HepG2 (cell line): ENCODE results near the gene STK24. TPM values are rescaled to one million over a fixed set of nuclear protein-coding genes. Genes with fewer than 3 reads are reported as not detected.

Source experiments
- ARNT2 ChIP-seq: sonication (generic); formaldehyde crosslinking; IDR thresholded peaks from 2 replicates; pipeline ENCODE4 v1.8.0; 2022; ENCODE audit warnings: mild to moderate bottlenecking, low read depth, missing genetic modification reagents, moderate library complexity
- CBFB ChIP-seq: sonication (generic); formaldehyde crosslinking; IDR thresholded peaks from 2 replicates; pipeline ENCODE4 v1.4.0; 2020; ENCODE audit warnings: missing genetic modification reagents
- CCDC6 ChIP-seq: sonication (generic); formaldehyde crosslinking; IDR thresholded peaks from 2 replicates; pipeline ENCODE4 v1.8.1; 2022; ENCODE audit warnings: mild to moderate bottlenecking, missing genetic modification reagents, moderate library complexity
- CEBPG ChIP-seq: IDR thresholded peaks from 2 replicates; pipeline ENCODE4 v1.6.1; 2016
- DR1 ChIP-seq: sonication (generic); formaldehyde crosslinking; IDR thresholded peaks from 2 replicates; pipeline ENCODE4 v1.8.0; 2021; ENCODE audit warnings: mild to moderate bottlenecking, missing genetic modification reagents, inconsistent platforms
- FOXO1 ChIP-seq: sonication (generic); formaldehyde crosslinking; IDR thresholded peaks from 2 replicates; pipeline ENCODE4 v1.4.0; 2020; ENCODE audit warnings: missing genetic modification reagents
- KDM2A ChIP-seq: sonication (generic); formaldehyde crosslinking; IDR thresholded peaks from 2 replicates; pipeline ENCODE4 v1.4.0; 2020; ENCODE audit warnings: low read depth, missing genetic modification reagents, borderline replicate concordance
- KDM4B ChIP-seq: sonication (generic); formaldehyde crosslinking; IDR thresholded peaks from 2 replicates; pipeline ENCODE4 v1.4.0; 2020; ENCODE audit warnings: missing genetic modification reagents
- KDM5B ChIP-seq: sonication (generic); formaldehyde crosslinking; IDR thresholded peaks from 2 replicates; pipeline ENCODE4 v1.4.0; 2020; ENCODE audit warnings: missing genetic modification reagents, mild to moderate bottlenecking, borderline replicate concordance
- SALL2 ChIP-seq: sonication (generic); formaldehyde crosslinking; IDR thresholded peaks from 2 replicates; pipeline ENCODE4 v1.8.1; 2023; ENCODE audit warnings: mild to moderate bottlenecking, missing genetic modification reagents, inconsistent platforms
- SAP130 ChIP-seq: IDR thresholded peaks from 2 replicates; pipeline ENCODE4 v1.6.1; 2016; ENCODE audit warnings: low read depth
- SOX13 ChIP-seq, 3 experiments: fragments of 450-650 bp in 1 of 3; sonication (generic) in 1 of 3; formaldehyde crosslinking in 1 of 3; IDR thresholded peaks in 2 of 3; conservative IDR thresholded peaks in 1 of 3; 2 replicates each; pipeline versions ENCODE4 v1.5.0 to v1.6.1; 2016 to 2020; ENCODE audit warnings: antibody characterized with exemption in 1 of 3, mild to moderate bottlenecking in 1 of 3, missing compliant biosample characterization in 1 of 3, missing genetic modification reagents in 1 of 3, moderate library complexity in 1 of 3
- SOX6 ChIP-seq, 2 experiments: fragments of 450-650 bp in 1 of 2; sonication (generic) in 1 of 2; formaldehyde crosslinking in 1 of 2; IDR thresholded peaks; 2 replicates each; pipeline versions ENCODE4 v1.4.0 to v1.6.1; 2017 to 2020; ENCODE audit warnings: antibody characterized with exemption in 1 of 2, mild to moderate bottlenecking in 1 of 2, missing genetic modification reagents in 1 of 2
- SP4 ChIP-seq: sonication (generic); formaldehyde crosslinking; IDR thresholded peaks from 2 replicates; pipeline ENCODE4 v1.8.1; 2023; ENCODE audit warnings: mild to moderate bottlenecking, missing genetic modification reagents
- TEAD3 ChIP-seq: optimal IDR thresholded peaks from 2 replicates; pipeline ENCODE3; 2016; ENCODE audit warnings: borderline replicate concordance
- ZNF614 ChIP-seq: IDR thresholded peaks from 2 replicates; pipeline ENCODE4 v1.6.1; 2018; ENCODE audit warnings: missing biosample characterization, missing genetic modification reagents, inconsistent platforms, borderline replicate concordance
- ZNF850 ChIP-seq: sonication (generic); formaldehyde crosslinking; conservative IDR thresholded peaks from 2 replicates; pipeline ENCODE4 v1.9.0; 2021; ENCODE audit warnings: mild to moderate bottlenecking, missing genetic modification reagents
- ZNF878 ChIP-seq: sonication (generic); formaldehyde crosslinking; IDR thresholded peaks from 2 replicates; pipeline ENCODE4 v1.8.1; 2023; ENCODE audit warnings: mild to moderate bottlenecking, missing genetic modification reagents, moderate library complexity
- polyA plus RNA-seq, 8 experiments: library from polyadenylated mRNA; depleted of rRNA in 3 of 8; stranded (reverse) in 7 of 8; unstranded in 1 of 8; fragments of >200 nt; fragmentation: Illumina TruSeq in 4 of 8; extraction: Trizol in 4 of 8; gene quantifications; 2 replicates each; pipeline versions ENCODE4 v1.2.1 to v1.2.3, GENCODE V29; 2011 to 2016; ENCODE audit warnings: low read depth in 4 of 8, missing spikeins in 1 of 8, mixed read lengths in 1 of 8; ENCODE audit not compliant: insufficient read depth in 1 of 8
- total RNA-seq, 5 experiments: library from RNA; depleted of rRNA; stranded (reverse); fragments of >200 nt; fragmentation: Illumina TruSeq; extraction: Trizol; gene quantifications; 2 replicates each; pipeline ENCODE4 v1.2.3, GENCODE V29; 2016; ENCODE audit warnings: low read depth in 1 of 5
- TF ChIP-seq, protein P1 (sequence below): sonication (generic); formaldehyde crosslinking; IDR thresholded peaks from 2 replicates; pipeline ENCODE4 v1.5.0; 2020; ENCODE audit warnings: mild to moderate bottlenecking, missing genetic modification reagents, moderate library complexity
- TF ChIP-seq, protein P2 (sequence below): sonication (generic); formaldehyde crosslinking; IDR thresholded peaks from 2 replicates; pipeline ENCODE4 v1.4.0; 2020; ENCODE audit warnings: missing genetic modification reagents, low read depth, mild to moderate bottlenecking, borderline replicate concordance
- TF ChIP-seq, protein P3 (sequence below): sonication (generic); formaldehyde crosslinking; IDR thresholded peaks from 2 replicates; pipeline ENCODE4 v1.8.0; 2022; ENCODE audit warnings: mild to moderate bottlenecking, missing genetic modification reagents, moderate library complexity
- TF ChIP-seq, protein P4 (sequence below): sonication (generic); formaldehyde crosslinking; IDR thresholded peaks from 2 replicates; pipeline ENCODE4 v1.4.0; 2020; ENCODE audit warnings: low read depth, mild to moderate bottlenecking, missing genetic modification reagents

STK24 gene
- total and polyA plus RNA-seq, 2 of the 13 experiments (the other 11 are each of a cell fraction or from before 2014, with no cell fraction given) = 51.3 to 73.0 TPM

DNA sequence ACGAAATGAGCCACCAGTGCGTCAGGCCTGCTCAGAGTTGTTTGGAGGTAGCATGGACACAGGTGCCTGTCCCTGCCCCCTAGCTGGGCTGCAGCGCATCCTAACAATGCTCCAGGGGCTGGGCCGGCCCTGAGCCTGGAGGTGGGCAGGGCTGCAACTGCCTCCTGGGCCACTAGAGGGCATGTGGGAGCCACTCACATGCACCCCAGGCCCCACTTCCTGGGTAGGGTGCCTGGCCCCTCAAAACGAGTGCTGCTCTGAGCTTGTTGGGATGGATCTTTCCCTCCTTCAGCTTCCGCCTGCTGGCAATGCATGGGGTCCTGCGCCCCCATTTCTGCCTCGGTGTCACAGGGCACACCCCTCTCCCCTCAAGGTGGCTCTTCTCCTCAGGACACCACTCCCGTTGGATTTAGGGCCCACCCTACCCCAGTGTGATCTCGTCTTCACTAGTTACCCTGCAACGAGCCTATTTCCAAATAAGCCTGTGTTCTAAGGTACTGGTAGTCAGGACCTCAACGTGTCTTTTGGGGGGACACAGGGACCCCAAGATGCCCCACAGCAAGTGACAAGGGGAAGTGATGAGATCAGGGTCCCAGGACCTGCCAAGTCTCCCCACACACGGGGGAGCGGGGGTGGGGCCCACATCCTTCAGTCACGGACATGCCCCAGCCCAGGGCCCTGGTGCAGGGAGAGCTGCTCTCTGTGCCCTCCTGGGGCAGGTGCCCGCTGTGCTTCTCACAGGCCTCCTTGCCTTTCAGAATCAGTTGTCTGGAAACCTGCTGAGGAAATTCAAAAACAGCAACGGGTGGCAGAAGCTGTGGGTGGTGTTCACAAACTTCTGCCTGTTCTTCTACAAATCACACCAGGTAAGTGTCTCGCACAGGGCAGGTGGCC, 131.3 kb downstream of the STK24 start (continued):
- TF ChIP-seq CBFB (0 out of 2 replicates have a peak, but pooled peaks have one; percentile 49), CEBPG (0 out of 2 replicates have a peak, but pooled peaks have one; percentile 19), ZNF878 (CRISPR knock-in tag) (no peak), ZNF614 (no peak), KDM4B (CRISPR knock-in tag) (no peak), SOX13 (IDR thresholded peaks at IDR 0.05) (no peak), SOX13 (CRISPR knock-in tag; conservative IDR thresholded peaks at IDR 0.05 in 1 of 2, IDR thresholded peaks at IDR 0.05 in 1 of 2) (peak in 1 of 2 experiments; percentile 22; a peak in 1 of 4 replicates), SALL2 (CRISPR knock-in tag) (0 out of 2 replicates have a peak, but pooled peaks have one; percentile 36), DR1 (CRISPR knock-in tag) (0 out of 2 replicates have a peak, but pooled peaks have one; percentile 18), ARNT2 (CRISPR knock-in tag) (0 out of 2 replicates have a peak, but pooled peaks have one; percentile 33), ZNF850 (CRISPR knock-in tag) (no peak), KDM5B (CRISPR knock-in tag) (peak; percentile 37; the same call in 1 of the 2 replicates), CCDC6 (peak; percentile 35; the same call in 1 of the 2 replicates), KDM2A (CRISPR knock-in tag) (0 out of 2 replicates have a peak, but pooled peaks have one; percentile 53), SOX6 (IDR thresholded peaks at IDR 0.05) (no peak), SOX6 (CRISPR knock-in tag; IDR thresholded peaks at IDR 0.05) (peak; percentile 19; the same call in 1 of the 2 replicates), SP4 (CRISPR knock-in tag) (peak; percentile 55; the same call in 1 of the 2 replicates), TEAD3 (CRISPR knock-in tag) (peak; percentile 46), SAP130 (CRISPR knock-in tag) (no peak), FOXO1 (CRISPR knock-in tag) (0 out of 2 replicates have a peak, but pooled peaks have one; percentile 26)
- TF ChIP-seq, protein P1, sequence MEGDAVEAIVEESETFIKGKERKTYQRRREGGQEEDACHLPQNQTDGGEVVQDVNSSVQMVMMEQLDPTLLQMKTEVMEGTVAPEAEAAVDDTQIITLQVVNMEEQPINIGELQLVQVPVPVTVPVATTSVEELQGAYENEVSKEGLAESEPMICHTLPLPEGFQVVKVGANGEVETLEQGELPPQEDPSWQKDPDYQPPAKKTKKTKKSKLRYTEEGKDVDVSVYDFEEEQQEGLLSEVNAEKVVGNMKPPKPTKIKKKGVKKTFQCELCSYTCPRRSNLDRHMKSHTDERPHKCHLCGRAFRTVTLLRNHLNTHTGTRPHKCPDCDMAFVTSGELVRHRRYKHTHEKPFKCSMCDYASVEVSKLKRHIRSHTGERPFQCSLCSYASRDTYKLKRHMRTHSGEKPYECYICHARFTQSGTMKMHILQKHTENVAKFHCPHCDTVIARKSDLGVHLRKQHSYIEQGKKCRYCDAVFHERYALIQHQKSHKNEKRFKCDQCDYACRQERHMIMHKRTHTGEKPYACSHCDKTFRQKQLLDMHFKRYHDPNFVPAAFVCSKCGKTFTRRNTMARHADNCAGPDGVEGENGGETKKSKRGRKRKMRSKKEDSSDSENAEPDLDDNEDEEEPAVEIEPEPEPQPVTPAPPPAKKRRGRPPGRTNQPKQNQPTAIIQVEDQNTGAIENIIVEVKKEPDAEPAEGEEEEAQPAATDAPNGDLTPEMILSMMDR = peak; percentile 97
- TF ChIP-seq, protein P2, sequence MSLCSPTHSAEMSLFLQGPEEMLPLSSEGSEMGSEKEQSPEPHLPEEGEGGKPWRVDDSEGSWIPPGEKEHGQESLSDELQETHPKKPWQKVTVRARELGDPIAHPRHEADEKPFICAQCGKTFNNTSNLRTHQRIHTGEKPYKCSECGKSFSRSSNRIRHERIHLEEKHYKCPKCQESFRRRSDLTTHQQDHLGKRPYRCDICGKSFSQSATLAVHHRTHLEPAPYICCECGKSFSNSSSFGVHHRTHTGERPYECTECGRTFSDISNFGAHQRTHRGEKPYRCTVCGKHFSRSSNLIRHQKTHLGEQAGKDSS (CRISPR knock-in tag) = peak; percentile 58; the same call in 1 of the 2 replicates
- TF ChIP-seq, protein P3, sequence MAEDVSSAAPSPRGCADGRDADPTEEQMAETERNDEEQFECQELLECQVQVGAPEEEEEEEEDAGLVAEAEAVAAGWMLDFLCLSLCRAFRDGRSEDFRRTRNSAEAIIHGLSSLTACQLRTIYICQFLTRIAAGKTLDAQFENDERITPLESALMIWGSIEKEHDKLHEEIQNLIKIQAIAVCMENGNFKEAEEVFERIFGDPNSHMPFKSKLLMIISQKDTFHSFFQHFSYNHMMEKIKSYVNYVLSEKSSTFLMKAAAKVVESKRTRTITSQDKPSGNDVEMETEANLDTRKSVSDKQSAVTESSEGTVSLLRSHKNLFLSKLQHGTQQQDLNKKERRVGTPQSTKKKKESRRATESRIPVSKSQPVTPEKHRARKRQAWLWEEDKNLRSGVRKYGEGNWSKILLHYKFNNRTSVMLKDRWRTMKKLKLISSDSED (CRISPR knock-in tag) = no peak
- TF ChIP-seq, protein P4, sequence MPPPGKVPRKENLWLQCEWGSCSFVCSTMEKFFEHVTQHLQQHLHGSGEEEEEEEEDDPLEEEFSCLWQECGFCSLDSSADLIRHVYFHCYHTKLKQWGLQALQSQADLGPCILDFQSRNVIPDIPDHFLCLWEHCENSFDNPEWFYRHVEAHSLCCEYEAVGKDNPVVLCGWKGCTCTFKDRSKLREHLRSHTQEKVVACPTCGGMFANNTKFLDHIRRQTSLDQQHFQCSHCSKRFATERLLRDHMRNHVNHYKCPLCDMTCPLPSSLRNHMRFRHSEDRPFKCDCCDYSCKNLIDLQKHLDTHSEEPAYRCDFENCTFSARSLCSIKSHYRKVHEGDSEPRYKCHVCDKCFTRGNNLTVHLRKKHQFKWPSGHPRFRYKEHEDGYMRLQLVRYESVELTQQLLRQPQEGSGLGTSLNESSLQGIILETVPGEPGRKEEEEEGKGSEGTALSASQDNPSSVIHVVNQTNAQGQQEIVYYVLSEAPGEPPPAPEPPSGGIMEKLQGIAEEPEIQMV = 0 out of 2 replicates have a peak, but pooled peaks have one; percentile 32
